PFSK-1 (cell line): ENCODE measurements around the gene LHX5.

Source experiments
- POLR2AphosphoS5 ChIP-seq: IDR thresholded peaks from 2 replicates; pipeline ENCODE4 v1.6.1; 2012; ENCODE audit warnings: low read depth, mild to moderate bottlenecking, control low read depth, low read length, moderate library complexity
- REST ChIP-seq, 2 experiments: IDR thresholded peaks; 2 replicates each; pipeline versions ENCODE4 v1.6.1 to v1.8.0; 2011 to 2012; ENCODE audit warnings: low read depth in 2 of 2, low read length in 2 of 2, control low read depth in 1 of 2, inconsistent platforms in 1 of 2, mild to moderate bottlenecking in 1 of 2, moderate library complexity in 1 of 2; ENCODE audit not compliant: insufficient read depth in 1 of 2
- SIN3A ChIP-seq: IDR thresholded peaks from 2 replicates; pipeline ENCODE4 v1.6.1; 2012; ENCODE audit warnings: mild to moderate bottlenecking, low read length, moderate library complexity, borderline replicate concordance; ENCODE audit not compliant: insufficient read depth
- TAF1 ChIP-seq: IDR thresholded peaks from 2 replicates; pipeline ENCODE4 v1.6.1; 2012; ENCODE audit warnings: low read length, control low read depth, borderline replicate concordance; ENCODE audit not compliant: insufficient read depth

DNA sequence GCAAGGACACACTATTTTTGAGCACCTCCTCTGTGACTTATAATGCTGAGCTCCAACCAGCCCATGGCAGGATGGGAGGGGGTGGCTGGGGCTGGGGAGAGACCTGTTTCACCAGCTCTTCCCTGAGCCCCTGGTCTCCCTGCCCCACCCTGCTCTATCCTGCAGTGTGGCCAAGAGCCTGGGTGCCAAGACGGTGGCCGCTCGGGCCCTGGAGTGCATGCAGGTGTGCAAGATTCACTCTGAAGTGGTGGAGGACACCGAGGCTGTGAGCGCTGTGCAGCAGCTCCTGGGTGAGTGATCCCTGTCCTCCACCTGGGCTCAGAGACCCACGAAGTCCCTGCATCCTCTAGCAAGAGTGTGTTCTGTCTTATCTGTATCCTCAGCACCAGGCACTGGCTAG is 35.1 kb downstream of the LHX5 start:
- TF ChIP-seq POLR2AphosphoS5 (no peak), SIN3A (no peak), REST (IDR thresholded peaks at IDR 0.05; ENCODE audit: insufficient read depth in 1 of 2, low read depth in 2 of 2, low read length in 2 of 2) (no peak), TAF1 (no peak)
